ENCODE data around the gene GYS1. TPM values are rescaled to one million over a fixed set of nuclear protein-coding genes. Genes with fewer than 3 reads are reported as not detected.

Gene GYS1
- total and polyA plus RNA-seq, 2 of the 8 experiments (the other 6 are each of a cell fraction or from before 2014, with no cell fraction given): 30.0 to 38.7 TPM

GRCh38 chr19:49011194-49011593, 18.1 kb upstream of the GYS1 start:
- 89% methylated on average over 17 of the region's 17 CpGs; no CpG with 5 or more reads in 1 of the 2 experiments for WGBS, 2 experiments (ENCODE audit: extremely low coverage in 1 of 2, insufficient coverage in 1 of 2, insufficient read length in 1 of 2, insufficient replicate concordance in 2 of 2, low coverage in 1 of 2, low lambda C conversion rate in 2 of 2, missing lambda C conversion rate in 1 of 2)
- H3K23ac ChIP-seq (ENCODE audit: insufficient read length): no peak overlapping the region
- no peak overlapping the region for H3K4me2 ChIP-seq (ENCODE audit: insufficient read depth in 1 of 2, low read depth in 2 of 2, low read length in 2 of 2)
- no peak overlapping the region for H4K8ac ChIP-seq (ENCODE audit: extremely low read depth, insufficient read depth, low read length)
- H2BK15ac ChIP-seq (ENCODE audit: low read length): no peak overlapping the region
- H3K9ac ChIP-seq (replicated peaks in 1 of 4; ENCODE audit: extremely low read depth in 1 of 4, low read depth in 3 of 4, low read length in 3 of 4): no peak overlapping the region
- peaks cover 3 to 9% of the 10 kb centered on the region in 2 experiments for H4K20me1 ChIP-seq (replicated peaks in 1 of 2; ENCODE audit: control insufficient read depth in 1 of 2, insufficient read depth in 2 of 2, low read length in 2 of 2)
- no peak overlapping the region for H4K91ac ChIP-seq (replicated peaks; ENCODE audit: insufficient read length, low read length)
- no peak overlapping the region for H2AFZ ChIP-seq (ENCODE audit: low read length)
- H3K79me1 ChIP-seq (ENCODE audit: low read depth, low read length): peaks cover 1% of the 10 kb centered on the region; the same call in 1 of the 2 replicates
- no peak for DNase-seq (ENCODE audit: low read depth in 1 of 2, low spot score in 2 of 2)
- H3K23me2 ChIP-seq (ENCODE audit: low read depth, low read length): no peaks in the 10 kb centered on the region
- H3K4me1 ChIP-seq (replicated peaks in 1 of 4; ENCODE audit: control insufficient read depth in 3 of 4, insufficient read depth in 4 of 4, low read length in 3 of 4): no peaks in the 10 kb centered on the region
- H2BK20ac ChIP-seq (ENCODE audit: low read length): no peak overlapping the region
- H3K27ac ChIP-seq (ENCODE audit: low read depth, low read length): no peak overlapping the region
- no peak overlapping the region for H3K56ac ChIP-seq (replicated peaks; ENCODE audit: insufficient read length, low read depth, low read length)
- ChIA-PET CTCF (ENCODE audit: partially characterized antibody) (interaction anchor here (1.1 to 6.2 kb wide), 2 partner anchors 13 to 48 kb away, joined by 3 to 66 read pairs; no protein-coding TSS in a partner anchor), POLR2A (ENCODE audit: partially characterized antibody) (interaction anchor here (2.9 kb wide), 1 partner anchor 11 kb away, joined by 11 read pairs; no protein-coding TSS in a partner anchor)
- no peak for FAIRE-seq
- no peak overlapping the region for H3K4me3 ChIP-seq (ENCODE audit: extremely low read depth in 1 of 4, insufficient read depth in 2 of 4, low read depth in 3 of 4, low read length in 4 of 4)
- no peak overlapping the region for H2AK5ac ChIP-seq (ENCODE audit: low read depth, low read length)
- H2BK120ac ChIP-seq (replicated peaks; ENCODE audit: low read depth, low read length): no peak overlapping the region
- H3K79me2 ChIP-seq (ENCODE audit: control insufficient read depth in 1 of 2, insufficient read depth in 2 of 2, low read length in 2 of 2): no peaks in the 10 kb centered on the region
- no peaks in the 10 kb centered on the region for H3K27me3 ChIP-seq (replicated peaks in 1 of 4; ENCODE audit: control insufficient read depth in 3 of 4, extremely low read depth in 1 of 4, insufficient read depth in 3 of 4, low read length in 3 of 4)
- no peak overlapping the region for H2BK12ac ChIP-seq (ENCODE audit: low read depth, low read length)
- no peak for TF ChIP-seq RXRA (IDR thresholded peaks at IDR 0.05; ENCODE audit: insufficient read depth, low read depth, low read length)
- TF ChIP-seq KDM5A (IDR thresholded peaks at IDR 0.05; ENCODE audit: low read length): no peak
- no peak for TF ChIP-seq BRCA1 (IDR thresholded peaks at IDR 0.05; ENCODE audit: low read depth, low read length)
- TF ChIP-seq CEBPB (IDR thresholded peaks at IDR 0.05; ENCODE audit: low read depth, low read length): no peak
- H3K36me3 ChIP-seq (ENCODE audit: control insufficient read depth in 2 of 4, insufficient read depth in 4 of 4, low read length in 3 of 4): peaks cover 15 to 42% (median 31%) of the 10 kb centered on the region in 4 experiments; a peak in 7 of 8 replicates
- H3K14ac ChIP-seq (ENCODE audit: insufficient read length): no peak overlapping the region
- H3K4ac ChIP-seq (replicated peaks; ENCODE audit: insufficient read length, low read depth, low read length): no peak overlapping the region
- no peaks in the 10 kb centered on the region for H3K9me3 ChIP-seq (ENCODE audit: insufficient read depth in 2 of 2, low read depth in 1 of 2, low read length in 1 of 2)
- H4K5ac ChIP-seq (ENCODE audit: insufficient read length, low read depth, low read length): no peak overlapping the region
- no peak overlapping the region for H3K18ac ChIP-seq (ENCODE audit: extremely low read depth, low read length)
- no peak overlapping the region for H2BK5ac ChIP-seq (ENCODE audit: low read depth, low read length)

Measured in H1 (cell line).